HepG2 (cell line): ENCODE results near the gene DALRD3. TPM values are rescaled to one million over a fixed set of nuclear protein-coding genes. Genes with fewer than 3 reads are reported as not detected.

Source experiments
- CBX1 ChIP-seq: IDR thresholded peaks from one replicate; pipeline ENCODE4 v1.6.1; 2016; ENCODE audit warnings: antibody characterized with exemption, low read depth
- CCDC6 ChIP-seq: sonication (generic); formaldehyde crosslinking; IDR thresholded peaks from 2 replicates; pipeline ENCODE4 v1.8.1; 2022; ENCODE audit warnings: mild to moderate bottlenecking, missing genetic modification reagents, moderate library complexity
- GZF1 ChIP-seq: sonication (generic); formaldehyde crosslinking; IDR thresholded peaks from 2 replicates; pipeline ENCODE4 v1.5.1; 2020; ENCODE audit warnings: mild to moderate bottlenecking, missing genetic modification reagents
- HNF4A ChIP-seq: sonication (generic); formaldehyde crosslinking; IDR thresholded peaks from 2 replicates; pipeline ENCODE4 v1.4.0; 2020; ENCODE audit warnings: missing genetic modification reagents
- JUN ChIP-seq: sonication (generic); formaldehyde crosslinking; IDR thresholded peaks from 2 replicates; pipeline ENCODE4 v1.4.0; 2020; ENCODE audit warnings: mild to moderate bottlenecking, missing genetic modification reagents
- PAWR ChIP-seq: sonication (generic); formaldehyde crosslinking; IDR thresholded peaks from 2 replicates; pipeline ENCODE4 v1.4.0; 2020; ENCODE audit warnings: missing genetic modification reagents, mild to moderate bottlenecking, borderline replicate concordance
- POGZ ChIP-seq: sonication (generic); formaldehyde crosslinking; IDR thresholded peaks from 2 replicates; pipeline ENCODE4 v1.4.0; 2020; ENCODE audit warnings: mild to moderate bottlenecking, missing genetic modification reagents
- PPARG ChIP-seq: conservative IDR thresholded peaks from 2 replicates; pipeline ENCODE4 v1.6.1; 2016; ENCODE audit warnings: missing biosample characterization, missing genetic modification reagents
- REL ChIP-seq: sonication (generic); formaldehyde crosslinking; conservative IDR thresholded peaks from 2 replicates; pipeline ENCODE4 v1.8.0; 2022; ENCODE audit warnings: mild to moderate bottlenecking, missing genetic modification reagents, moderate library complexity
- RFXAP ChIP-seq: sonication (generic); formaldehyde crosslinking; IDR thresholded peaks from 2 replicates; pipeline ENCODE4 v1.4.0; 2020; ENCODE audit warnings: missing genetic modification reagents, borderline replicate concordance
- SETDB1 ChIP-seq: sonication (generic); formaldehyde crosslinking; IDR thresholded peaks from 2 replicates; pipeline ENCODE4 v1.5.1; 2020; ENCODE audit warnings: missing genetic modification reagents, mild to moderate bottlenecking, borderline replicate concordance
- ZBTB1 ChIP-seq: sonication (generic); formaldehyde crosslinking; IDR thresholded peaks from 2 replicates; pipeline ENCODE4 v1.4.0; 2020; ENCODE audit warnings: missing genetic modification reagents, borderline replicate concordance
- ZFP82 ChIP-seq: sonication (generic); formaldehyde crosslinking; IDR thresholded peaks from 2 replicates; pipeline ENCODE4 v1.5.1; 2020; ENCODE audit warnings: mild to moderate bottlenecking, missing genetic modification reagents, borderline replicate concordance
- ZNF143 ChIP-seq: sonication (generic); formaldehyde crosslinking; IDR thresholded peaks from 2 replicates; pipeline ENCODE4 v1.4.0; 2020; ENCODE audit warnings: missing genetic modification reagents
- ZNF660 ChIP-seq: sonication (generic); formaldehyde crosslinking; IDR thresholded peaks from 2 replicates; pipeline ENCODE4 v1.5.1; 2020; ENCODE audit warnings: mild to moderate bottlenecking, low read depth, missing genetic modification reagents, borderline replicate concordance
- ZNF781 ChIP-seq: sonication (generic); formaldehyde crosslinking; IDR thresholded peaks from 2 replicates; pipeline ENCODE4 v1.5.1; 2020; ENCODE audit warnings: borderline replicate concordance, mild to moderate bottlenecking, missing genetic modification reagents; ENCODE audit errors: not compliant biosample characterization
- polyA plus RNA-seq, 8 experiments: library from polyadenylated mRNA; depleted of rRNA in 3 of 8; stranded (reverse) in 7 of 8; unstranded in 1 of 8; fragments of >200 nt; fragmentation: Illumina TruSeq in 4 of 8; extraction: Trizol in 4 of 8; gene quantifications; 2 replicates each; pipeline versions ENCODE4 v1.2.1 to v1.2.3, GENCODE V29; 2011 to 2016; ENCODE audit warnings: low read depth in 4 of 8, missing spikeins in 1 of 8, mixed read lengths in 1 of 8; ENCODE audit not compliant: insufficient read depth in 1 of 8
- total RNA-seq, 5 experiments: library from RNA; depleted of rRNA; stranded (reverse); fragments of >200 nt; fragmentation: Illumina TruSeq; extraction: Trizol; gene quantifications; 2 replicates each; pipeline ENCODE4 v1.2.3, GENCODE V29; 2016; ENCODE audit warnings: low read depth in 1 of 5
- TF ChIP-seq, protein P1 (sequence below): sonication (generic); formaldehyde crosslinking; IDR thresholded peaks from 2 replicates; pipeline ENCODE4 v1.4.0; 2020; ENCODE audit warnings: mild to moderate bottlenecking, low read depth, missing genetic modification reagents
- TF ChIP-seq, protein P2 (sequence below): sonication (generic); formaldehyde crosslinking; IDR thresholded peaks from 2 replicates; pipeline ENCODE4 v1.4.0; 2020; ENCODE audit warnings: mild to moderate bottlenecking, missing genetic modification reagents
- TF ChIP-seq, protein P3 (sequence below): IDR thresholded peaks from 2 replicates; pipeline ENCODE4 v1.6.1; 2016; ENCODE audit warnings: low read depth, missing genetic modification reagents, missing compliant biosample characterization

The DALRD3 gene
- total and polyA plus RNA-seq, 2 of the 13 experiments (the other 11 are each of a cell fraction or from before 2014, with no cell fraction given): 19.9 to 36.5 TPM

DNA sequence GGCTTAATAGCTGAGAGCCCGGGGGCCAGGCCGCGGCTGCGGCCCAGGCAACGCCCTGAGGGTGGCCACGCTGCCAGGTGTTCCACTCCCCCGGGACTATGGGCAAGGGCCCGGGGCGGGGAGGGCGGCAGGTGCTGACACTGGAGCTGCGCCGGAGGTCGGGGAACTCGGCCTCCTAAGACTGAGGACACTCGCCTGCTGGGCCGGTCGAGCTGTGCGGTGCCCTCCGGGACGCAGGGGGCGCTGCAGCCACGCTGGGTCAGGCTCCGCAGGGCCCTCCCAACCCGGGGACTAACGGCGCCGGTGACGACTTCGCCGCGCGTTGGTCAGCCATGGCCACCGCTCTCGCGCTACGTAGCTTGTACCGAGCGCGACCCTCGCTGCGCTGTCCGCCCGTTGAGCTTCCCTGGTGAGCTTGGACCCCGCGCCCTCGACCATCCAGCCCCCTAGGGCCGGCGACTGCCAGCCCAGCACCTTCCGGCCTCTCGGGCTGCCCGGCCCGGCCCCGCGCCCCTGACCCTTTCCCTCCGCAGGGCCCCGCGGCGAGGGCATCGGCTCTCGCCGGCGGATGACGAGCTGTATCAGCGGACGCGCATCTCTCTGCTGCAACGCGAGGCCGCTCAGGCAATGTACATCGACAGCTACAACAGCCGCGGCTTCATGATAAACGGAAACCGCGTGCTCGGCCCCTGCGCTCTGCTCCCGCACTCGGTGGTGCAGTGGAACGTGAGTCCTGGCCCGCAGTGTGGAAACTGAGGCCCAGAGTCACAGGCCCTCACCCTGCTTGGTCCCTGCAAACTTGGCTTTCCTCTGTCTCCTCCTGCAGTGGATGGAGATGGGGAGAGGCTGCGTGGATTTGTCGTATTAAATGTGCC lies 3.7 kb upstream of the DALRD3 start, which contains the start of gene NDUFAF3 (continued):
- TF ChIP-seq ZNF143 (CRISPR knock-in tag) (peak; percentile 28; the same call in 1 of the 2 replicates), RFXAP (peak; percentile 76; the same call in 1 of the 2 replicates), GZF1 (no peak), JUN (CRISPR knock-in tag) (no peak), PAWR (no peak), REL (peak; percentile 28; the same call in 1 of the 2 replicates), ZBTB1 (CRISPR knock-in tag) (no peak), ZNF660 (CRISPR knock-in tag) (no peak), CCDC6 (CRISPR knock-in tag) (0 out of 2 replicates have a peak, but pooled peaks have one; percentile 10), SETDB1 (CRISPR knock-in tag) (no peak), POGZ (CRISPR knock-in tag) (peak; percentile 88), ZNF781 (no peak), ZFP82 (CRISPR knock-in tag) (peak; percentile 52; the same call in 1 of the 2 replicates), CBX1 (no peak), HNF4A (CRISPR knock-in tag) (peak; percentile 50; the same call in 1 of the 2 replicates), PPARG (CRISPR knock-in tag) (0 out of 2 replicates have a peak, but pooled peaks have one; percentile 7)
- TF ChIP-seq, protein P1, sequence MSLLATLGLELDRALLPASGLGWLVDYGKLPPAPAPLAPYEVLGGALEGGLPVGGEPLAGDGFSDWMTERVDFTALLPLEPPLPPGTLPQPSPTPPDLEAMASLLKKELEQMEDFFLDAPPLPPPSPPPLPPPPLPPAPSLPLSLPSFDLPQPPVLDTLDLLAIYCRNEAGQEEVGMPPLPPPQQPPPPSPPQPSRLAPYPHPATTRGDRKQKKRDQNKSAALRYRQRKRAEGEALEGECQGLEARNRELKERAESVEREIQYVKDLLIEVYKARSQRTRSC (CRISPR knock-in tag): peak; percentile 2; the same call in 1 of the 2 replicates
- TF ChIP-seq, protein P2, sequence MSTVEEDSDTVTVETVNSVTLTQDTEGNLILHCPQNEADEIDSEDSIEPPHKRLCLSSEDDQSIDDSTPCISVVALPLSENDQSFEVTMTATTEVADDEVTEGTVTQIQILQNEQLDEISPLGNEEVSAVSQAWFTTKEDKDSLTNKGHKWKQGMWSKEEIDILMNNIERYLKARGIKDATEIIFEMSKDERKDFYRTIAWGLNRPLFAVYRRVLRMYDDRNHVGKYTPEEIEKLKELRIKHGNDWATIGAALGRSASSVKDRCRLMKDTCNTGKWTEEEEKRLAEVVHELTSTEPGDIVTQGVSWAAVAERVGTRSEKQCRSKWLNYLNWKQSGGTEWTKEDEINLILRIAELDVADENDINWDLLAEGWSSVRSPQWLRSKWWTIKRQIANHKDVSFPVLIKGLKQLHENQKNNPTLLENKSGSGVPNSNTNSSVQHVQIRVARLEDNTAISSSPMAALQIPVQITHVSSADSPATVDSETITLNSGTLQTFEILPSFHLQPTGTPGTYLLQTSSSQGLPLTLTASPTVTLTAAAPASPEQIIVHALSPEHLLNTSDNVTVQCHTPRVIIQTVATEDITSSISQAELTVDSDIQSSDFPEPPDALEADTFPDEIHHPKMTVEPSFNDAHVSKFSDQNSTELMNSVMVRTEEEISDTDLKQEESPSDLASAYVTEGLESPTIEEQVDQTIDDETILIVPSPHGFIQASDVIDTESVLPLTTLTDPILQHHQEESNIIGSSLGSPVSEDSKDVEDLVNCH (CRISPR knock-in tag): no peak
- TF ChIP-seq, protein P3, sequence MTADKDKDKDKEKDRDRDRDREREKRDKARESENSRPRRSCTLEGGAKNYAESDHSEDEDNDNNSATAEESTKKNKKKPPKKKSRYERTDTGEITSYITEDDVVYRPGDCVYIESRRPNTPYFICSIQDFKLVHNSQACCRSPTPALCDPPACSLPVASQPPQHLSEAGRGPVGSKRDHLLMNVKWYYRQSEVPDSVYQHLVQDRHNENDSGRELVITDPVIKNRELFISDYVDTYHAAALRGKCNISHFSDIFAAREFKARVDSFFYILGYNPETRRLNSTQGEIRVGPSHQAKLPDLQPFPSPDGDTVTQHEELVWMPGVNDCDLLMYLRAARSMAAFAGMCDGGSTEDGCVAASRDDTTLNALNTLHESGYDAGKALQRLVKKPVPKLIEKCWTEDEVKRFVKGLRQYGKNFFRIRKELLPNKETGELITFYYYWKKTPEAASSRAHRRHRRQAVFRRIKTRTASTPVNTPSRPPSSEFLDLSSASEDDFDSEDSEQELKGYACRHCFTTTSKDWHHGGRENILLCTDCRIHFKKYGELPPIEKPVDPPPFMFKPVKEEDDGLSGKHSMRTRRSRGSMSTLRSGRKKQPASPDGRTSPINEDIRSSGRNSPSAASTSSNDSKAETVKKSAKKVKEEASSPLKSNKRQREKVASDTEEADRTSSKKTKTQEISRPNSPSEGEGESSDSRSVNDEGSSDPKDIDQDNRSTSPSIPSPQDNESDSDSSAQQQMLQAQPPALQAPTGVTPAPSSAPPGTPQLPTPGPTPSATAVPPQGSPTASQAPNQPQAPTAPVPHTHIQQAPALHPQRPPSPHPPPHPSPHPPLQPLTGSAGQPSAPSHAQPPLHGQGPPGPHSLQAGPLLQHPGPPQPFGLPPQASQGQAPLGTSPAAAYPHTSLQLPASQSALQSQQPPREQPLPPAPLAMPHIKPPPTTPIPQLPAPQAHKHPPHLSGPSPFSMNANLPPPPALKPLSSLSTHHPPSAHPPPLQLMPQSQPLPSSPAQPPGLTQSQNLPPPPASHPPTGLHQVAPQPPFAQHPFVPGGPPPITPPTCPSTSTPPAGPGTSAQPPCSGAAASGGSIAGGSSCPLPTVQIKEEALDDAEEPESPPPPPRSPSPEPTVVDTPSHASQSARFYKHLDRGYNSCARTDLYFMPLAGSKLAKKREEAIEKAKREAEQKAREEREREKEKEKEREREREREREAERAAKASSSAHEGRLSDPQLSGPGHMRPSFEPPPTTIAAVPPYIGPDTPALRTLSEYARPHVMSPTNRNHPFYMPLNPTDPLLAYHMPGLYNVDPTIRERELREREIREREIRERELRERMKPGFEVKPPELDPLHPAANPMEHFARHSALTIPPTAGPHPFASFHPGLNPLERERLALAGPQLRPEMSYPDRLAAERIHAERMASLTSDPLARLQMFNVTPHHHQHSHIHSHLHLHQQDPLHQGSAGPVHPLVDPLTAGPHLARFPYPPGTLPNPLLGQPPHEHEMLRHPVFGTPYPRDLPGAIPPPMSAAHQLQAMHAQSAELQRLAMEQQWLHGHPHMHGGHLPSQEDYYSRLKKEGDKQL (CRISPR knock-in tag): no peak
